Loucy (cell line): ENCODE results near the gene AIG1.

Source experiments
- CTCF ChIP-seq: fragments of 200-600 bp; sonication (generic); conservative IDR thresholded peaks from 2 replicates; pipeline ENCODE4 v1.5.1; 2014; ENCODE audit warnings: mild to moderate bottlenecking, antibody characterized with exemption, low read length
- EZH2phosphoT487 ChIP-seq: fragments of 200-600 bp; IDR thresholded peaks from 2 replicates; pipeline ENCODE4 v1.6.1; 2018; ENCODE audit warnings: antibody characterized with exemption, mild to moderate bottlenecking, moderate library complexity, borderline replicate concordance

- peak; percentile 26; the same call in 1 of the 2 replicates for TF ChIP-seq CTCF
- no peak for TF ChIP-seq EZH2phosphoT487
Observed at GRCh38 chr6:143136647-143137046, 76.0 kb downstream of the AIG1 start.
